Right lung (tissue), 10 donors: ENCODE measurements around the gene GTSE1. TPM values are rescaled to one million over a fixed set of nuclear protein-coding genes. Genes with fewer than 3 reads are reported as not detected.
A peak's percentile ranks its signal among the peaks of the same experiment; 100 is the strongest.
"Not testable (repeated sequence)": the region's sequence is repeated elsewhere in the genome, so short reads cannot be mapped to it uniquely, and the experiment has no call there.

Experiments used
- DNase-seq, 2 donors: peaks; one replicate each; pipeline ENCODE4 v3.0.0-alpha.2; 2013
- long read RNA-seq, 8 donors: transcript quantifications; one replicate each; lab custom pipeline, GENCODE V29; 2026
- polyA plus RNA-seq, 5 donors: library from polyadenylated mRNA; unstranded; fragments of 120-200 nt; gene quantifications; one replicate each; pipeline versions ENCODE4 v1.2.1 to v1.2.3, GENCODE V29; 2013; ENCODE audit warnings: inconsistent platforms in 1 of 5, low replicate concordance in 1 of 5; ENCODE audit not compliant: insufficient read length in 5 of 5, insufficient read depth in 1 of 5

Gene GTSE1
- polyA plus RNA-seq = 10 to 100 TPM; 11.9 to 30.5 (median 16.3) TPM
- long read RNA-seq, donor 1, partial matches to known transcripts = 13 of 14 reads
- long read RNA-seq, donor 1, other reads (novel, unspliced or antisense) = 0 of 14 reads
- long read RNA-seq, donor 2, partial matches to known transcripts = 0 of 4 reads
- long read RNA-seq, donor 2, other reads (novel, unspliced or antisense) = 0 of 4 reads
- long read RNA-seq, donor 3, partial matches to known transcripts = 0 of 2 reads
- long read RNA-seq, donor 3, other reads (novel, unspliced or antisense) = 0 of 2 reads
- long read RNA-seq, donor 4, partial matches to known transcripts = 9 of 11 reads
- long read RNA-seq, donor 4, other reads (novel, unspliced or antisense) = 0 of 11 reads
- long read RNA-seq, donor 5, partial matches to known transcripts = 15 of 16 reads
- long read RNA-seq, donor 5, other reads (novel, unspliced or antisense) = 0 of 16 reads
- long read RNA-seq, donor 6, partial matches to known transcripts = 6 of 8 reads
- long read RNA-seq, donor 6, other reads (novel, unspliced or antisense) = 0 of 8 reads
- long read RNA-seq, donor 7, partial matches to known transcripts = 0 of 6 reads
- long read RNA-seq, donor 7, other reads (novel, unspliced or antisense) = 0 of 6 reads
- long read RNA-seq, donor 8, partial matches to known transcripts = 0 of 2 reads
- long read RNA-seq, donor 8, other reads (novel, unspliced or antisense) = 0 of 2 reads

- peak; percentile 98 for DNase-seq
Measured at GRCh38 chr22:46296257-46297150, at the start of gene GTSE1. Gene GTSE1, plus strand, starts transcription at chr22:46296870. Its CDS starts 531 bp downstream, at chr22:46297401.

- DNase-seq = no peak
Measured at GRCh38 chr22:46247443-46247975, 49.2 kb upstream of the GTSE1 start.

- DNase-seq = peak; percentile 79 to 83
Measured at GRCh38 chr22:46250035-46250782, 46.5 kb upstream of the GTSE1 start, which contains the start of gene CDPF1. Gene CDPF1, minus strand, starts transcription at chr22:46250293. Its CDS starts 2,009 bp downstream, at chr22:46248284.

- no peak for DNase-seq
Measured at GRCh38 chr22:46250783-46251125, 45.9 kb upstream of the GTSE1 start.

GRCh38 chr22:46251266-46251665 lies 45.4 kb upstream of the GTSE1 start:
- no peak for DNase-seq

GRCh38 chr22:46251816-46252380 lies 44.8 kb upstream of the GTSE1 start:
- no peak for DNase-seq

GRCh38 chr22:46256358-46256958 lies 40.2 kb upstream of the GTSE1 start:
- DNase-seq = no peak

GRCh38 chr22:46259374-46259773 lies 37.3 kb upstream of the GTSE1 start:
- DNase-seq = no peak

GRCh38 chr22:46260038-46260437 lies 36.6 kb upstream of the GTSE1 start:
- DNase-seq = no peak

- DNase-seq = peak in 1 of 2 donors; percentile 16
Measured at GRCh38 chr22:46262449-46263215, 34.0 kb upstream of the GTSE1 start.

- no peak for DNase-seq
Measured at GRCh38 chr22:46263216-46263590, 33.5 kb upstream of the GTSE1 start, which contains the start of gene PKDREJ. Gene PKDREJ, minus strand, starts transcription at chr22:46263343. Its CDS starts 21 bp downstream, at chr22:46263322.

GRCh38 chr22:46264520-46264919 lies 32.1 kb upstream of the GTSE1 start:
- not testable (repeated sequence) for DNase-seq

GRCh38 chr22:46265627-46266026 lies 31.0 kb upstream of the GTSE1 start:
- not testable (repeated sequence) for DNase-seq

GRCh38 chr22:46267431-46268279 lies 29.0 kb upstream of the GTSE1 start, which contains the start of gene TTC38:
Gene TTC38, plus strand, starts transcription at chr22:46268008. Its CDS starts 32 bp downstream, at chr22:46268040.
- DNase-seq = peak; percentile 82 to 85

- no peak for DNase-seq
Measured at GRCh38 chr22:46269564-46269963, 27.1 kb upstream of the GTSE1 start.

GRCh38 chr22:46272196-46272595 lies 24.5 kb upstream of the GTSE1 start:
- no peak for DNase-seq

- DNase-seq = no peak
Measured at GRCh38 chr22:46272762-46273431, 23.8 kb upstream of the GTSE1 start.
